GM19395 (cell line): Measurements from ENCODE around the gene CHD6.

ENCODE experiments used
- ATAC-seq: cut with Tn5 transposase; IDR thresholded peaks from one replicate; pipeline ENCODE4 v1.9.1; 2021; ENCODE audit warnings: mild to moderate bottlenecking, moderate library complexity; ENCODE audit not compliant: unreplicated experiment

The CHD6 gene

DNA sequence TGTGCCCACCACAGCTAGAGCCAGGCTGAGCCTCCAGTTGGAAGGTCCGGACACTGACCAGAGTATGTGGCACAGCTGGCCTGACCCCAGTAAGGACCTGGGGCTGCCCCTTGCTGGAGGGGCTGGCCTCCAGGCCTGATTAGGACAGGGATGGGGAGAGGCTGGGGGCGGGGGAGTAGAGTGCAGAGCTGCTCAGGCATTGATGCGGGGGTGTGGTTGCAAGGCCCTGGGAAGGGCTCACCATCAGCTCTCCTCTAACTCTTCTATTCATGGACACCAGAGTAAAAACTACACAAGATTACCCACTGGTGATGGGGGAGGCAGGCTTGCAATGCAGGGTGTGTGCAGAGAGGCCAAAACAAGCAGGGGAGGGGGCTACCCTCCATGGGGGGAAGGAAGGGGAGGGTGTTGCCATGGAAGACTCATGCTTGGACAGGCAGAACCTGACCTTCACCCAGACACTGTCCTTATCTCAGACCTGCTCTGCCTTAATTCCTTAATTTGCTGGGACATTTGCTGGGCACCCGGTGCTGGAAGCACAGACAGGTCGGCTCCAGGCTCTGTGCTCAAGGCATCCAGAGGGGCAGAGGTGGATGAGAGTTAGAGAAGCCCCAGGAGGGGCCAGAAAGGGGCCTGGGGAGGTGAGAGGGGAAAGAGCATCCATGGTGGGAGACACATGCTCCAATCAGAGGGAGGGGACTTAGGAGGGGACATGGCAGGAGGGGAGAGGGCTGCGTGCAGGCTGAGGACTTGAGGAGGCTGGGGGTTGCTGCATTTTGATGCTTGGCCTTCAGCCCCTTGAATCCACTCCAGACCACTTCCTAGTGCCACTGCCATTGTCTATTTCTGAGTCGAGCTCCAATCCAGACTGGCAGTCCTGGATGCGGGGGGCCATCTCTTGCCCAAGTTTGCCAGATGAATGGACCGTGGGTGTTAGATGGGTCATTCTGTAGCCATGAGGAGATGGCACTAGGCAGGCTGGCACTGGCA lies 244.0 kb downstream of the CHD6 start:
- ATAC-seq: no peak

- ATAC-seq: no peak
These were observed 244.9 kb downstream of the CHD6 start for GRCh38 chr20:41373251-41373783.

GRCh38 chr20:41371371-41371770 lies 246.8 kb downstream of the CHD6 start:
- no peak for ATAC-seq

DNA sequence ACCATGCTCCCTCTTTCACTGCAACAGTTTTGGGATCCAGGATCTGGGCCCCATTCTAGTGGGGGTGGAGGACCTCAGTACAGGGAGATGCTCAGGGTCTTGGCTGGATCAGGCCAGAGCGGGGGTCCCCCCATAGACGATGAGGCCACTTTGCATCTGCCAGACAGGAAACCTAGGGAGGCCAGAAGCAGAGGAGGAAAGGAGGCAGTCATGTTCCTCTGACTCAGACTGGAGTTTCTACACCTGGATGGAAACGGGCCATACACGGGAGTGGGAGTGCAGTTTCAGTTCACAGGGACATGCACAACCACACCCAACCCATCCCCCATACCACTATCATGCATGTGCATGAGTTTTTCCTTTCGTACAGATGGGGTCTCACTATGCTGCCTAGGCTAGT lies 248.0 kb downstream of the CHD6 start:
- ATAC-seq: no peak

DNA sequence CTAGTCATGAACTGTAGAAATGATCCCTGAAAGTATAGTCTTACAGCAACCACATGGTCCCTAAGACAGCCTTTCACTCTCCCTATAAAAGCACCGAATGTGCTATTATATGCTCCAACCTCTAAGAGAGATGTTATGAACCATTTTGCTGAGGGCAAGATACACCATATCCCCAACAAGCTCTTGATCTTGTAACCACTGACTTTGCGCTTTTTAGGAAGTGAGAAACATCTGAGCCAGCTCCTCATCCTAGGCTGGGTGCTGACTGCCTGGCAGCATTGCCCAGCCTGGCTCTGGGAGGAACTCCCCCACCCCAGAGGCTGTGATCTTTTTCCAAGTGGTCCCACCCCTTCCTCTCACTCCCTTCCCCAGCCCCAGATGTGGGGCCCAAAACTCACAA lies 248.5 kb downstream of the CHD6 start:
- ATAC-seq: no peak

GRCh38 chr20:41367956-41368355 lies 250.2 kb downstream of the CHD6 start:
- no peak for ATAC-seq

DNA sequence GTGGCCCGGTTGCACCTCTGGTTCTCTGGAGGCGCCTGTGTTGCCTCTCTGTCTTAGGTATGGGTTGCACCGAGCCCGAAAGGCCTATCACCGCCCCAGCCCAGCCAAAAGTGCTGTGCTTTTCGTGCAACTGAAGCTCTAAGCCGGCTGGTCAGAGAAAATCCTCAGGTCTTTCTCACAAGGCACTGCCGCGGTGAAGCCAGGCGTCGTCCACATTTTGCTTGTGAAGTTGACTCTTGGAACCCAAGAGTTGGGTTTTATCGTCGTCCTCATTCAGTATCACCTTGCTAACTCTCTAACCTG lies 250.8 kb downstream of the CHD6 start:
- ATAC-seq: no peak

DNA sequence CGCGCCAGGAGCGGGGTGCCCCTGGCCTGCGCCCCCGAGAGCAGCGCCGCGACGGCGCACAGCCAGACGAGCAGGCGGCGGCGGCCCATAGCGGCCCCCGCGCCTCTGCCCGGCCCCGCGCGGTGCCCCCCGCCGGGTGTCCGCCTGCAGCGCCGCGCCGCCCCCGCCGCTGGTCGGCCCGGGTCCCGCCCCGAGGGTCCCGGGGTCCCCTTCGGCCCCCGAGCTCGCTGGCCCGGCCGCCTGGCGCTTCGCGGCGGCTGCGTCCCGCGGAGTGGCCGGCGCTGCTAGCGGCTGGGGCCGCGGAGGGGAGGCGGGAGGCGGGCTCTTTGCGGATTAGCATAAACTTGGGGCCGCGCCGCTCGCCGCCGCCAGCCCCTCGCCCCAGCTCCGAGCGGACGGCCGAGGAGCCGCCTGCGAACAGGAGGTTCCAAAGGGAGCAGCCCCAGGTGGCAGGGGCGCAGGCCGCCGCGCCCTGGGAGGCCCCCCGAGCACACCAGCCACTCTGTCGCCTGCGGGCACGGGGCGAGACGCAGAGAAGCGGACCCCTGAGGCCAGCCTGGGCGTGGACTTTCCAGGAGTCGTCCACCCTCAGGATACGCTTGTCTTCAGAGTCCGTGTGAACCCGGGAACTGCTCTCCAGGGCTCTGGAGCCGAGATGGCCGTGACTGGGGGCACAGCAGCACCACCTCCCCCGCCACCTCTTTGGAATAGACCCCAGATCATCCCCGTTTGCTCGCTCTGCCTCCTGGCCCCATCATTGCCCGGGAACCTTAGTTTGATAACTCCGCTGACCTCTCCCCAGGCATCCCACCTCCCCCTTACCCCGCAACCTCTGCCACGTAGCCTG lies 251.4 kb downstream of the CHD6 start, which contains the start of gene EMILIN3:
EMILIN3 (minus strand) TSS at position 273 of the 847 bp plus-strand sequence; CDS start at position 89, 184 bp downstream.
- ATAC-seq: no peak

DNA sequence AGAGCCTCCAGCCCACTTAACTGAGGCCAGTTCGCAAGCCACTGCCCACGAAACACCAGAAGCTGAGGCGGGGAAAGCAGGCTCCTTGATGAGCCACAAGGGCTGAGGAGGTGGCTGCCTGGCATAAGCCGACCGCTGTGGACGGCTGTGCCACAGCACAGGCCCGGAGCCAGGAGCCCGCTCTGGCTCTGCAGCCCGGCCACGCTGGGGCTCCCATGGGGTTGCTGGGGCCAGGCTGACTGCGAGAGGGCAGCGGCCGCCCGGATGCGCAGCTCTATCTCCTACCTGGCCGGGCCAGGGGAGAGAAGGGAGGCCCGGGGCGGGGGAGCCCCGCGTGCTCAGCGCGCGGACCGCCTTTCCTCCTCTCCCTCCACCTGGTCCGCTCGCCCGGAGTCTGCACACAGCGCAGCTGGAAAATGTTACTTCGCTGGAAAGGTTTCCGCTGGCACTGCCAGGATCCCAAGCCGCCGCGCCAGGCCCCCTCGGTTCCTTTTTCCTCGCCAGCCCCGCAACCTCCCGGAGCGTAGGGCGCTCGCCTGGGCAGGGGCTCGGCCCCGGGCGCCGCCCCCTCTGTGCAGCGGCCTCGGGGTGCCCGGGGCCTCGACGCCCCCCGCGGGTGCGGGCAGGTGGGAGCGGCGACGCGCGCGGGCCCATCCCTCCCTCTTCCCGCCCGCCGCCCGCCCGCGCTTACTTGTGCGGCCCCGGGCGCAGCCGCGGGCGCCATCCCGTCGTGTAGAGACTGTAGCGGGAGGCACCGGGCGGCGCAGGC lies 252.2 kb downstream of the CHD6 start:
- ATAC-seq: no peak

DNA sequence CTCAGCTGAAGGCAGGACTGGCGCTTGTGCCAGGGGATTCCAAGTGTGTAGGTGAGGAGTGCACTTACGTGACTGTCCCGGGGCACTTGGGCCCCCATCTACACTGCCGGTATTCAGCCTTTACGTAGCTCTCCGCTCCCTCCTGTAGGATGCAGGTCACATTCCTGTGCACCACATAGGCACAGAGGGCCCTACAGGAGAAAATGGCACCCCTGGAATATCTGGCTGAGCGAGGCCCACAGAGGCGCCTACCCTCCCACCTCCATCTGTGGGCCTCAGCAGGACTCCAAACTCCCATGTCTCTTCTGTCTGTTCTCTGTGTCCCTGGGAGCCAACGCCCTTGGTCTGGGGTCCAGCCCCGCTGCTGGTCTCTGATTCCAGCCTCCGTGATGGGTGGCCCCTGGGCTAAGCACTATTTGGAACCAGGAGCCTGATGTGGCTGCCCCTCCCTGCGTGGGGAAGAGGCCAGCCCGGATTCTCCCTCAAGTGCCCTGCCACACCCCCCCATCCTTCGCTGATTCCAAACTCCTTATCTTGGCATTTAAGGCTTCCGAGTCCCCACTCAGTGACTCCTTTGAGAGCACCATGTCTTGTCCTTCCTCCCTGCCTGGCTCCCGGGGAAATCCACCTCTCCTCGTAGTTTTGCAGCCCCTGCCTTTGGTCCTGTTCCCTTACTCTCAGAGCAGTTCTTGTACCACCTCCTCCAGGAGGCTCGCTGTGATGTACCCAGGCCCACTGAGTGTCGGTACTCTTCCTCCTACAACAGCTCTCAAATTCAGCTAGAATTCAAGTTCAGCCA lies 253.0 kb downstream of the CHD6 start:
- no peak for ATAC-seq

DNA sequence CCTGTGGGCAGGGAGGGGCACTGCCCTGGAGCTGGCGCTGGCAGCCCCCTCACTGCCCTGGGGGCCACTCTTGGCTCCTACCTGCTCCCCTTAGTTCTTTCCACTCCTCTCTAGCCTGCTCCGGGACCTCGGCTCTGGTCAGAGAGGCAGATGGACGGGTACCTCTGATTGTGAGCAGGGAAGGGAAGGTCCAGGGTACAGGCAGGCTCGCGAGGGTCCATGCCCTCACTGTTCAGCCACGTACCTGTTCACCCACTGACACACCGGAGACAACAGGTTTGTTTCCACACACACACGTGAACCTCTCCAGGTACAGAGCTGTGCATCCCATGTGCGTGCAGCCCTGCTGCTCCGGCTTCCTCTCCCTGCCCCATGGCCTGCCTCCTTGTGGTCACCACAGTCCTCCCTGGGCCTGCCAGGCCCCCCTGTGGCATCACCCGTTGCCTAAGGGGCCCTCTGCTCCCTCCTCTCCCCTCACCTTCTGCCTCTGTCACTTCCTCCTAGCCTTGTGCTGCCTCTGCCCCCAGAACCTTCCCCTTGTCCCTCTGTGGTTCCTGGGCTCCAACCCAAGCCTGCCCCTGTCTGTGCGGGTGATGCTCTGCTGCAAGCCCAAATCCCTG lies 253.8 kb downstream of the CHD6 start:
- ATAC-seq: no peak

GRCh38 chr20:41363601-41364000 lies 254.6 kb downstream of the CHD6 start:
- ATAC-seq: no peak

GRCh38 chr20:41362748-41363140 lies 255.4 kb downstream of the CHD6 start:
- no peak for ATAC-seq

DNA sequence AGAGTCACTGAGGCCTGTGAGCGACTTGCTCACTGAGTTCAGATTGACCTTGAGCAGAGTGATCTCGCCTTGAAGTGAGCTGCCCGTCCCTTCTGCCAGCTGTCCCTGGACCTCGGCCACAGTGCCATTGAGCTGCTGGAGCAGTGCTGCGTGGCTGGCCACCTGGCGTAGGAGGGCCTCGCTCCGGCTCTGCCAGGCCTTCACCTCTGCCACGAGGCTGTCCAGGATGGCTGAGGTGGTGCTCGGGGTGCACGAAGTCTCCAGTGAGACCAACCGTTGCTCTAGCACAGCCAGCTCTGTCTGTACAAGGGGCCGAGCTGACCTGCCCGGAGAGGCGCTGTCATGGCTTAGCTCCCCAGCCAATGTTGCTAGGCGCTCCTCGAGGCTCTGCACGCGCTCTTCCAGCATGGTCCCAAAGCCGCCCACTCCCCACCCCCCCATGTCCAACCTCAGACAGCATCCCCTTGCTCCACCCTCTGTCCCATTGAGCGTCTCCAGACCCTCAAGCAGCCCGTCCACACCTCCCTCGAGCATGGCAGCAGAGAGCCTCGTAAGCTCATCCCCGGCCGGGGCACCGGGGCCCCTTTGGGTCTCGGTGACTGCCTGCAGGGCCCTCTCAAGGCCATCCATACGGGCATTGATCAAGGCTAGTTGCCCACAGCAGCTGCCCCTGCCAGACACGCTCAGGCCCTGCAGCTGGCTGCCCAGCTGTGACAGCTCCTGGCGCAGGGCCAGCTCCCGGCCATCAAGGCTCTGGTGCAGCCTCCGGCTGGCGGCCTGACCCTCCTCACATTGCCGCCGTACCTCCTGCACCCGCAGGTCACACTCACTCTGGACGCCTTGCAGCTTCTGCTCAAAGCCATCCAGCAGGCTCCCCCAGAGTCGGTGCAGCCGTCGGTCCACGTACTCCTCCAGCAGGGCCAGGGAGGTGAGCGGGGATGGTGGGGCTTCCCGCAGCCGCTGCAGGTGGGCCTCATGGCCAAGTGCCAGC lies 256.1 kb downstream of the CHD6 start:
- no peak for ATAC-seq

- no peak for ATAC-seq
These were observed 257.1 kb downstream of the CHD6 start for GRCh38 chr20:41360831-41361756.

DNA sequence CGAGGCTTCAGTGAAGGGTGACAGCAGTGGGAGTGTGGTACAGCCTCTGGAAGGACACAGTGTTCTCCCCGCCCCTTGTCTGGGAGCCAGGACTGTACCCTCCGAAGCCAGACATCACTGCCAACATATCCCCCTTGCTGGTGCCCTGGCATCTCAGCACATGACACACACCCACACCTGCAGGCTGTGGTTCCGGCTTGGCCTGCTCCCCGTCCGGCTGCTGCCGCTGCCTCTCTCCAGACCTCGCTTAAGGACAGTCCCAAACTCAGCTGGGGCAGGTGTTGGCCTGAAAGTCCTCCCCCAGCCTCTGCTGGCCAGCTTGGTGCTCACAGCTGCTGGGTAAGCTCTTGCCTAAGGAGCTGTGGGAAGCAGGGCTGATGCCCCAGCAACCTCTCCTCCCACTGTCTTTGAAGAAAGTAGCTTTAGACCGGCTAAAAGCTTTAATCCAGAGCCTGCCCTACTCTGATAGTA lies 258.6 kb downstream of the CHD6 start:
- ATAC-seq: no peak

DNA sequence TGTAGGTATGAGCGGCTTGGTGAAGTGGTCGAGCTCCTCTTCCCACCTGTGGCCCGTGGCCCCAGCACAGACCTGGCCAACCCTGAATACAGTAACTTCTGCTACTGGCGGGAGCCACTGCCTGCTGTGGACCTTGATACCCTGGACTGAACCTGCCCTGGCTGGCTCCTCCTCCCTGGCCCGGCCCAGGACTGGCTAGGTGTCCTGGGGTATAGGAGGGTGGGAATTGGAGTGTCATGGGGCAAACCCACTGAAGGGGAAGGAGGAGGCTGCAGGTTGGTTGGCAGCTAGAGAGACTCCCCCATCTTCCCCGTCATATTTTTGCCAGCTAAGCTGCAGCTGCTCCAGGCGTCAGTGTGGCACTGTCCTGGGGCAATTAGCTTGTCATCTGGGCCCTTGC lies 259.5 kb downstream of the CHD6 start:
- no peak for ATAC-seq
